Fibroblast of skin of left biceps (primary cell): ENCODE results near the gene MYL10.

Source experiments
- DNase-seq, 2 experiments: peaks; one replicate each; pipeline ENCODE4 v3.0.0-alpha.2; 2013; ENCODE audit warnings: low read depth in 2 of 2

Gene MYL10

GRCh38 chr7:101629171-101629570, at the start of gene MYL10:
Gene MYL10 (minus strand): TSS chr7:101629296. CDS start chr7:101629118, 178 bp downstream.
- no peak for DNase-seq

GRCh38 chr7:101678658-101679057, 49.6 kb upstream of the MYL10 start:
- DNase-seq = no peak

GRCh38 chr7:101677797-101678479, 48.8 kb upstream of the MYL10 start:
- DNase-seq = no peak

- DNase-seq = no peak
Observed at GRCh38 chr7:101677391-101677790, 48.3 kb upstream of the MYL10 start.

GRCh38 chr7:101676956-101677355, 47.9 kb upstream of the MYL10 start:
- no peak for DNase-seq

GRCh38 chr7:101676062-101676598, 47.0 kb upstream of the MYL10 start:
- DNase-seq = no peak

DNA sequence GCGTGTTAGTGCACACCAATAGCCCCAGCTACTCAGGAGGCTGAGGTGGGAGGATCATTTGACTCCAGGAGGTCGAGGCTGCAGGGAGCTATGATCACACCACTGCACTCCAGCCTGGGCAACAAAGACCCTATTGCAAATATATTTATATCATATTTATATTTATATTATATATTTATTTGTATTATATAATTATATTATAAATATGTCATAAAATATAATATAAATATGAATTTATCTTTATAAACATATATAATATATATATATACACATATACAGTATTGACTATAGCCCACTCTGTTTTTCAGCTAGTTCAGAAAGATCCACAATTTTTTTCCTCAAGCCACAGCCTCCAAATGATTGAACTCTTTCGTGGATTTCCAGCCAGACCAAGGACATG, 45.3 kb upstream of the MYL10 start:
- no peak for DNase-seq

DNA sequence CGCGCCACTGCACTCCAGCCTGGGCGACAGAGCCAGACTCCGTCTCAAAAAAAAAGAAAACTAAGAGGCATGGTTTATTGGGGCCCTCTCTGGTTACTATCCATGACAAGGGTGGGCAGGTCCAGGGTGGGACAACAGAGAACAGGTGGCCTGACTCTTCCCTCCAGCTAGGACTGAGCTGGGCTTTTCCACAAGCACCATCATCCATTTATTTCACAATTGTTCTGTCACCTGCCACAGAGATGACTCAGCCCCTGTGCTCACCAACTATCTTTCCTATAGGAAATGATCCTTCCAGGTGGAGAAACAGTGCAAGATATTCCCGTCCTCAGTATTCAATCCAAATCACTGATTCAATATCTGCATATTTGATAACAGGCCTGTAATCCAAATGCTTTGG, 44.9 kb upstream of the MYL10 start:
- no peak for DNase-seq

DNA sequence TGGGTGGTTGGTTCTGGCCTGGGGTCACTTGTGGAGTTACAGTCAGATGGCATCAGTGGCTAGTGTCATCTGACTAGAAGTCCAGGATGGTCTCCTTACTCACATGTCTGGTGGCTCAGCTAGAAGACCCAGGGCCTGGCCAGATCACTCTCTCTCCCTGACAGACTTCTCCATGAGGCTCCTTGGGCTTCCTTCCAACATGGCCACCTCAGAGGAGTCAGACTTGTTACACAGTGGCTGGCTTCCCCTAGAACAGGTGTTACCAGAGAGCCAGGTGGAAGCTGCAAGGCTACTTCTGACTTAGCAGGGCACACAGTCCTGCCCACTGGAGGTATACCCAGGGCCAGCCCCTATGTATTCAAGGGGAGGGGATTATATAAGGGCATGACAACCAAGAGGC, 44.2 kb upstream of the MYL10 start:
- no peak for DNase-seq

GRCh38 chr7:101671371-101672356, 42.6 kb upstream of the MYL10 start:
- no peak for DNase-seq

DNA sequence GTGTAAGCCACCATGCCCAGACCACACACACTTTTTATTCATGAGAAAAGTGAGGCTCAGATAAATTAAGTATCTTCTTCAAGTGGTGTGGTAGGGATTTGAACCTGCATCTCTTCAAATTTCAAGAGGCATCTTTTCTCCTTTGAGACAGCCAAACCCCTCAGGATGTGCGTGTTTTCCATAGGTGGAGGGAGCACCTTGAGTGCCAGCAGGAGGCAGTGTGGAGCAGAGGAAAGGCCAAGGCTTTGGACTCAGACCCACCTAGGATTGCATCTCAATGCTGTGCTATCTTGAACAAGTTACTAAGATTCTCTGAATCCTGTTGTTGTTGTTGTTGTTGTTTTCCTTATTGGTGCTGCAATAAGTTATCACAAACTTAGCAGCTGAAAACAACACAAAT, 40.2 kb upstream of the MYL10 start:
- no peak for DNase-seq

GRCh38 chr7:101668726-101669125, 39.6 kb upstream of the MYL10 start:
- no peak for DNase-seq

GRCh38 chr7:101667920-101668319, 38.8 kb upstream of the MYL10 start:
- no peak for DNase-seq

DNA sequence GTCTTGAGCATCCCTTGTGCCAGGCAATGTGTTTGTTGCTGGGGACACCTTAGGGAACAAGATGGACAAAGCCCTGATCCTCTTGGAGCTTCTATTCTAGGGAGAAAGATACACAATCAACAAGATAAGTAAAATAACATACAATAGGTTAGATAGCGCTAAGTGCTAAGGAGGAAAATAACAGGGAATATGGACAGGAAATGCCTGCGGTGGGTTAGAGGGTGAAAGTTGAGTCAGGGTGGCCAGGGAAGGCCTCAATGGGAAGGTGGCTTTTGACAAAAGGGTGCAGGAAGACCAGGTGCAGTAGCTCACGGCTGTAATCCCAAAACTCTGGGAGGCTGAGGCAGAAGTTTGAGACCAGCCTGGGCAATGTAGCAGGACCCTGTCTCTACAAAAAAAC, 38.3 kb upstream of the MYL10 start:
- no peak for DNase-seq

DNA sequence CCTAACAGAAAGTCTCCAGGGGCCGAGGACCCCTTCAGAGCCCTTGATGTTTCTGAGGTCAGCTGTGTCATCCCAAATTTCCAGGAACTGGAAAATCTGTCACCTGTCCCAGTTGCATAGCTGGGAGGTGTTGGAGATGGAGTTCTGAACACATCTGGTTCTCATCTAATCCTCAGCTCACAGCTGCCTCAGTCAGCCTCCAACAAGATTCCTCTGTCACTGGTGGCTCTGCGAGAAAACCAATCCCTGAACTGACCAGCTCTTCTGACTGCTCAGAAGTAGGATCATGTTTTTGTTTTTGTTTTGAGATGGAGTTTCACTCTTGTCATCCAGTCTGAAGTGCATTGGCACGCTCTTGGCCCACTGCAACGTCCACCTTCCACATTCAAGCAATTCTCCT, 37.6 kb upstream of the MYL10 start:
- no peak for DNase-seq

GRCh38 chr7:101666293-101666692, 37.2 kb upstream of the MYL10 start:
- DNase-seq = no peak

- DNase-seq = no peak
Observed at GRCh38 chr7:101664893-101665471, 35.9 kb upstream of the MYL10 start.

DNA sequence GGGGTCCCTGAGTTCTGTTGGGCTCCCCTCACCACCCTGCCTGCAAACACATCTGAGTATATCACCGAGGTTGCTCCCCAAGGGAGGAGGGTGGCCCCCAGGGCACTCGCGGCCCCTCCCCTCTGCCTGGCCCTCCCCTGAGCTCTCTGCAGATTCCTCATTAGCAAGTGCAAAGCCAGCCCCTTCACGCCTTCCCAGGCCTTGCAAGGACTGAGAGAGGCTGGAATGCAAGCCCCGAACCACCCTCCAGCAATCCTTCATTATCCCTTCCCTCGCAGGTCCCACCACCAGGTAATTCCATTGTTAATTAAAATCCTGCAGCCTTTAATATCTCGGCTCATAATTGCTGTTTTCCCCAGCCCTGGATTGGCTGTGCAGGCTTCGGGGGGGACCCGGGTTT, 35.3 kb upstream of the MYL10 start:
- no peak for DNase-seq

DNA sequence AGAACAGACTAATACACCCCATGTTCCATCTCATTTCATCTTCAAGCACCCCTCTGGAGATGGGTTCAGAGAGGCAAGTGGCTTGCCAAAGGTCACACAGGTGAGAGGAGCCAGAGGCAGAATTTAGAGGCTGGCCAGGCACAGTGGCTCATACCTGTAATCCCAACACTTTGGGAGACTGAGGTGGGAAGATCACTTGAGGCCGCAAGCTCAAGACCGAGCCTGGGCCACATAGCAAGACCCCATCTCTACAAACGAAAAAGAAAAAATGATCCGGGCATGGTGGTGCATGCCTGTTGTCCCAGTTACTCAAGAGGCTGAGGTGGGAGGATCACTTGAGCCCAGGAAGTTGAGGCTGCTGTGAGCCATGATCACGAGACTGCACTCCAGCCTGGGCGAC, 34.7 kb upstream of the MYL10 start:
- DNase-seq = no peak

- DNase-seq = no peak
Observed at GRCh38 chr7:101662447-101662998, 33.4 kb upstream of the MYL10 start.

- DNase-seq = no peak
Observed at GRCh38 chr7:101659706-101660105, 30.6 kb upstream of the MYL10 start.

DNA sequence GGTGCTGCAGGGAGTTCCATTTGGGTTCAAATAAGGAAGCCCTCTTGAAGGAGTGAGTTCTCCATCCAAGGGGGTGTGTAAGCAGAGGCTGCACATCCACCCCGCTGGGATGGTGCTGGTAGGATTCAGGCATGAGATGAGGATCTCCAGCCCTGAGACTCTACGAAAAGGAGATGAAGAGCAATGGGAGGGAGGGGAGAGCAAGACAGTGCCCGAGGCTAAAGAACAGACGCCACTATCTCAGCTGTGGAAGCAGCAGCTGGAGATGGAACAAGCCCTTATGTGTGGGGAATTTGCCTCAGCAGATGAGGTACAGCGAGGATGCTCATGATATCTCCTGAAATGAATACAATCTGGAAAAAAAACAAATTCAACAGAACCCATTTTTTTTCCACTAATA, 28.1 kb upstream of the MYL10 start:
- no peak for DNase-seq
